Fibroblast of lung (primary cell): Measurements from ENCODE around the gene ZFYVE28. TPM values are rescaled to one million over a fixed set of nuclear protein-coding genes. Genes with fewer than 3 reads are reported as not detected.

Experiments
- DNase-seq, 2 donors: peaks; one replicate each; pipeline versions ENCODE4 v3.0.0 to v3.0.0-alpha.2; 2010; ENCODE audit warnings: low read depth in 2 of 2
- H2AFZ ChIP-seq: 2 replicates; pipeline ENCODE4 v1.5.1; 2012; ENCODE audit warnings: low read length, control low read depth, inconsistent platforms
- H3K27ac ChIP-seq: 2 replicates; pipeline ENCODE4 v1.5.1; 2011; ENCODE audit warnings: low read length, control low read depth; ENCODE audit not compliant: insufficient read depth
- H3K27me3 ChIP-seq: 2 replicates; pipeline ENCODE4 v1.5.1; 2011; ENCODE audit warnings: mild to moderate bottlenecking, low read length; ENCODE audit not compliant: control insufficient read depth, insufficient read depth
- H3K36me3 ChIP-seq: 2 replicates; pipeline ENCODE4 v1.5.1; 2011; ENCODE audit warnings: low read length; ENCODE audit not compliant: control insufficient read depth, insufficient read depth
- H3K4me1 ChIP-seq: 2 replicates; pipeline ENCODE4 v1.5.1; 2011; ENCODE audit warnings: low read length; ENCODE audit not compliant: control insufficient read depth, insufficient read depth; ENCODE audit errors: extremely low read depth
- H3K4me2 ChIP-seq: 2 replicates; pipeline ENCODE4 v1.5.1; 2011; ENCODE audit warnings: low read length, control low read depth; ENCODE audit not compliant: insufficient read depth; ENCODE audit errors: extremely low read depth
- H3K4me3 ChIP-seq, 4 experiments: fragments of 200-600 bp in 1 of 4; sonication (generic) in 1 of 4; replicated peaks in 1 of 4; 2 replicates each; pipeline ENCODE4 v1.5.1; 2011 to 2016; ENCODE audit warnings: low read length in 4 of 4, low read depth in 3 of 4, mild to moderate bottlenecking in 3 of 4, control low read depth in 2 of 4, inconsistent platforms in 1 of 4, mixed read lengths in 1 of 4; ENCODE audit not compliant: insufficient read depth in 1 of 4; ENCODE audit errors: control extremely low read depth in 1 of 4
- H3K79me2 ChIP-seq: 2 replicates; pipeline ENCODE4 v1.5.1; 2012; ENCODE audit warnings: mild to moderate bottlenecking, low read length, inconsistent platforms; ENCODE audit not compliant: control insufficient read depth, insufficient read depth
- H3K9ac ChIP-seq: 2 replicates; pipeline ENCODE4 v1.5.1; 2011; ENCODE audit warnings: mild to moderate bottlenecking, low read length, control low read depth; ENCODE audit not compliant: insufficient read depth
- H3K9me3 ChIP-seq: 2 replicates; pipeline ENCODE4 v1.5.1; 2012; ENCODE audit warnings: low read depth, low read length; ENCODE audit not compliant: control insufficient read depth, insufficient read depth
- H4K20me1 ChIP-seq: 2 replicates; pipeline ENCODE4 v1.5.1; 2011; ENCODE audit warnings: low read length; ENCODE audit not compliant: control insufficient read depth, insufficient read depth; ENCODE audit errors: extremely low read depth
- EZH2 ChIP-seq: IDR thresholded peaks from 2 replicates; pipeline ENCODE4 v1.5.1; 2012; ENCODE audit warnings: low read length, control low read depth, mild to moderate bottlenecking; ENCODE audit errors: missing control alignments
- polyA plus RNA-seq, 2 donors: library from polyadenylated mRNA; depleted of rRNA in 1 of 2; stranded (reverse) in 1 of 2; unstranded in 1 of 2; fragments of >200 nt; gene quantifications; 2 replicates each; pipeline ENCODE4 v1.2.1, GENCODE V29; 2011 to 2012; ENCODE audit warnings: missing spikeins in 1 of 2
- total RNA-seq: library from RNA; depleted of rRNA; stranded (reverse); fragments of >200 nt; gene quantifications from 2 replicates; pipeline ENCODE4 v1.2.1, GENCODE V29; 2014
- TF ChIP-seq, protein P1 (sequence below), 2 donors: IDR thresholded peaks in 1 of 2; conservative IDR thresholded peaks in 1 of 2; 1 replicate in 1 of 2; 2 replicates in 1 of 2; pipeline ENCODE4 v1.5.1; 2011 to 2012; ENCODE audit warnings: low read length in 2 of 2, control low read depth in 1 of 2, inconsistent platforms in 1 of 2, low read depth in 1 of 2, mild to moderate bottlenecking in 1 of 2

ZFYVE28 gene
- total and polyA plus RNA-seq, 2 donors (not counting 1 experiment from before 2014, with no cell fraction given) = 2.4 to 11.6 TPM

GRCh38 chr4:2394528-2394927 is 23.9 kb downstream of the ZFYVE28 start:
- no peak overlapping the region for H3K4me3 ChIP-seq
- no peak overlapping the region for H2AFZ ChIP-seq
- no peaks in the 10 kb centered on the region for H3K4me1 ChIP-seq
- no peak for DNase-seq
- H3K36me3 ChIP-seq = no peaks in the 10 kb centered on the region
- no peaks in the 10 kb centered on the region for H3K79me2 ChIP-seq
- no peak overlapping the region for H3K27ac ChIP-seq
- H4K20me1 ChIP-seq = no peaks in the 10 kb centered on the region
- H3K4me2 ChIP-seq = no peak overlapping the region
- no peaks in the 10 kb centered on the region for H3K27me3 ChIP-seq
- no peaks in the 10 kb centered on the region for H3K9me3 ChIP-seq
- H3K9ac ChIP-seq = no peak overlapping the region
- no peak for TF ChIP-seq EZH2
- TF ChIP-seq, protein P1, sequence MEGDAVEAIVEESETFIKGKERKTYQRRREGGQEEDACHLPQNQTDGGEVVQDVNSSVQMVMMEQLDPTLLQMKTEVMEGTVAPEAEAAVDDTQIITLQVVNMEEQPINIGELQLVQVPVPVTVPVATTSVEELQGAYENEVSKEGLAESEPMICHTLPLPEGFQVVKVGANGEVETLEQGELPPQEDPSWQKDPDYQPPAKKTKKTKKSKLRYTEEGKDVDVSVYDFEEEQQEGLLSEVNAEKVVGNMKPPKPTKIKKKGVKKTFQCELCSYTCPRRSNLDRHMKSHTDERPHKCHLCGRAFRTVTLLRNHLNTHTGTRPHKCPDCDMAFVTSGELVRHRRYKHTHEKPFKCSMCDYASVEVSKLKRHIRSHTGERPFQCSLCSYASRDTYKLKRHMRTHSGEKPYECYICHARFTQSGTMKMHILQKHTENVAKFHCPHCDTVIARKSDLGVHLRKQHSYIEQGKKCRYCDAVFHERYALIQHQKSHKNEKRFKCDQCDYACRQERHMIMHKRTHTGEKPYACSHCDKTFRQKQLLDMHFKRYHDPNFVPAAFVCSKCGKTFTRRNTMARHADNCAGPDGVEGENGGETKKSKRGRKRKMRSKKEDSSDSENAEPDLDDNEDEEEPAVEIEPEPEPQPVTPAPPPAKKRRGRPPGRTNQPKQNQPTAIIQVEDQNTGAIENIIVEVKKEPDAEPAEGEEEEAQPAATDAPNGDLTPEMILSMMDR (conservative IDR thresholded peaks at IDR 0.05 in 1 of 2, IDR thresholded peaks at IDR 0.05 in 1 of 2; ENCODE audit: low read depth in 1 of 2, low read length in 2 of 2) = no peak

DNA sequence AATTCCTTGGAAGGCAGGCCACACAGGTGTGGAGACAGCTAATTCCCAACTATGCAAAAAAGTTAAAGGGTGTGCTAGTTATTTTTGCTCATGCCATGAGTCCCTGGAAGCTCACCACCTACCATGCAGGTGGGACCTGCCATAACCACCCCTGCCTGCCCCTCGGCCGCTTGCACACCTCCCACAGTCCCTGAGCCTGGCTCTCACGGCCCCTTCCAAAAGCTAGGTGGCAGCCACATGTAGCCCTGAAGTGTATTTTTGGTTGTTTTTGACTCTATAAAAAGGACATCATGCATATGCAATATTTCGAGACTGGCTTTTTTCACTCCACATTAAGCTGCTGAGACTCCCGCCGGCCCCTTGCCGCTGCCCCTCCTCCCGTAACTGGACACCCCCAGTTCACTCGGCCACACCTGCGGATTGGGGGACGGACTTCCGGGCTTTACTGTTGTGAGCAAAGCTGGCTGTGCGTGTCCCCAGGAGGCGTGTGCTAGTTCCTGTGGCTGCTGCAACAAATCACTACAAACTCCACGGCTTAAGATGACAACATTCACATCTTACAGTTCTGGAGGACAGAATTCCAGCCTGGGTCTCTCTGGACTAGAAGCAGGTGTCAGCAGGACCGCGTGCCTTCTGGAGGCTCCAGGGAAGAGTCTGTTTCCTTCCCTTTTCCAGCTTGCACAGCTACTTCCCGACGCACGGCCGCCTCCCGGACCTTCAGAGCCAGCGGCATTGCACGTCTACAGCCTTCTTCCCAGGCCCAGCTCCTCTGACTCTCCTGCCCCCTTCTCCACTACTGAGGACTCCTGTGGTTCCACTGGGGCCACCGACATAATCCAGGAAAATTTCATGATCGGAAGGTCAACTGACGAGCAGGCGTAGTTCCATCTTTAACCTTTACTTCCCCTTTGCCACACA is 24.8 kb downstream of the ZFYVE28 start:
- Histone ChIP-seq H2AFZ (peak overlapping the region; percentile 14), H4K20me1 (no peaks in the 10 kb centered on the region), H3K9me3 (no peaks in the 10 kb centered on the region), H3K27ac (no peak overlapping the region), H3K4me3 (peak overlapping the region in 1 of 4 experiments; percentile 14), H3K4me2 (no peak overlapping the region), H3K4me1 (no peaks in the 10 kb centered on the region), H3K9ac (no peak overlapping the region), H3K36me3 (no peaks in the 10 kb centered on the region), H3K79me2 (no peaks in the 10 kb centered on the region), H3K27me3 (no peaks in the 10 kb centered on the region)
- TF ChIP-seq, protein P1 (conservative IDR thresholded peaks at IDR 0.05 in 1 of 2, IDR thresholded peaks at IDR 0.05 in 1 of 2; ENCODE audit: low read depth in 1 of 2, low read length in 2 of 2) = no peak
- no peak for TF ChIP-seq EZH2
- DNase-seq = no peak

DNA sequence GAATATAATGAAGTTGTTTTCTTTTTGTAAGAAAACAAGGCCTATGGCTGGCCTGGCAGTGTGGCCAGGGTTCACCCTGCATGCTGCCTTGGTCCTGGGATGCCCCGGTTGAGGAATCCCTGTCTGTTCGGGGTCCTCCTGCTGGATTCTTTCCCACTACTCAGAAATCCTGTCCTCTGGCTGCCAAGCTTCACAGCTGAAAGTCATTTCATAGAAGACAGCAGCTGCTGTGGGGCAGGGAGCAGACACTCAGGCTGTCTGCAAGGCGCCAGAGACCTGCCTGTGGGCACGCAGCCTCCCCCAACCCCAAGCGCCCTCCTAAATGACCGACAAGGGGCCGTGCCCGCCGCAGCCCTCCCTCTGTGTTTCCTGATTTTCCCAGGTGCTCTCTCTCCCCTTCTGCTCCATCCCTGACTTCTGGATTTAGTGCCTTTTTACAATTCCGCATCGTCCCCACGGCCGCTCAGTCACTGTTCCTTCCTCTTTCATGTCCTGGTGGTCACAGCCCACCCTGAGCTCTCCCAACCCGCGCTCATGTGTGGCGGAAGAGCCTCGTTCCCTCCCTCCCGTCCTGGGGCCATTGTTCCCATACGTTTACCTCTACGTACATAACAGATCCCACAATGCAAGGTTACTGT is 27.5 kb downstream of the ZFYVE28 start:
- Histone ChIP-seq H3K9me3 (no peaks in the 10 kb centered on the region), H3K27ac (no peak overlapping the region), H3K36me3 (no peaks in the 10 kb centered on the region), H3K4me3 (no peak overlapping the region), H3K9ac (no peak overlapping the region), H2AFZ (no peak overlapping the region), H3K79me2 (no peaks in the 10 kb centered on the region), H3K27me3 (no peaks in the 10 kb centered on the region), H4K20me1 (no peaks in the 10 kb centered on the region), H3K4me2 (no peak overlapping the region), H3K4me1 (no peaks in the 10 kb centered on the region)
- TF ChIP-seq EZH2 = no peak
- TF ChIP-seq, protein P1 (conservative IDR thresholded peaks at IDR 0.05 in 1 of 2, IDR thresholded peaks at IDR 0.05 in 1 of 2; ENCODE audit: low read depth in 1 of 2, low read length in 2 of 2) = no peak
- DNase-seq = no peak
